ENCODE measurements around the gene GLCE. TPM values are rescaled to one million over a fixed set of nuclear protein-coding genes. Genes with fewer than 3 reads are reported as not detected.
A peak's percentile ranks its signal among the peaks of the same experiment; 100 is the strongest.

The GLCE gene
- total RNA-seq, 1 donor = 17.7 TPM

- TF ChIP-seq CTCF (IDR thresholded peaks at IDR 0.05; ENCODE audit: insufficient read depth, low read depth, low read length) = no peak
- DNase-seq (ENCODE audit: low read depth) = no peak
- no peak overlapping the region for H3K4me3 ChIP-seq (ENCODE audit: low read depth, low read length)
Measured at GRCh38 chr15:69134791-69135190, 25.6 kb upstream of the GLCE start.

GRCh38 chr15:69135499-69135898 is 24.9 kb upstream of the GLCE start:
- TF ChIP-seq CTCF (IDR thresholded peaks at IDR 0.05; ENCODE audit: insufficient read depth, low read depth, low read length) = no peak

GRCh38 chr15:69138963-69139362 is 21.5 kb upstream of the GLCE start:
- no peak for TF ChIP-seq CTCF (IDR thresholded peaks at IDR 0.05; ENCODE audit: insufficient read depth, low read depth, low read length)
- DNase-seq (ENCODE audit: low read depth) = no peak
- no peak overlapping the region for H3K4me3 ChIP-seq (ENCODE audit: low read depth, low read length)

More at GRCh38 chr15:69135499-69135898, 24.9 kb upstream of the GLCE start:
- H3K4me3 ChIP-seq (ENCODE audit: low read depth, low read length) = no peak overlapping the region
- DNase-seq (ENCODE audit: low read depth) = no peak

- H3K4me3 ChIP-seq (ENCODE audit: low read depth, low read length) = no peak overlapping the region
- TF ChIP-seq CTCF (IDR thresholded peaks at IDR 0.05; ENCODE audit: insufficient read depth, low read depth, low read length) = no peak
- no peak for DNase-seq (ENCODE audit: low read depth)
Measured at GRCh38 chr15:69140306-69140705, 20.1 kb upstream of the GLCE start.

GRCh38 chr15:69141286-69141701 is 19.1 kb upstream of the GLCE start:
- DNase-seq (ENCODE audit: low read depth) = no peak

GRCh38 chr15:69141833-69142232 is 18.6 kb upstream of the GLCE start:
- TF ChIP-seq CTCF (IDR thresholded peaks at IDR 0.05; ENCODE audit: insufficient read depth, low read depth, low read length) = no peak
- DNase-seq (ENCODE audit: low read depth) = no peak
- H3K4me3 ChIP-seq (ENCODE audit: low read depth, low read length) = no peak overlapping the region

More at GRCh38 chr15:69141286-69141701, 19.1 kb upstream of the GLCE start:
- no peak overlapping the region for H3K4me3 ChIP-seq (ENCODE audit: low read depth, low read length)
- TF ChIP-seq CTCF (IDR thresholded peaks at IDR 0.05; ENCODE audit: insufficient read depth, low read depth, low read length) = no peak

- peak; percentile 56 for DNase-seq (ENCODE audit: low read depth)
- no peak for TF ChIP-seq CTCF (IDR thresholded peaks at IDR 0.05; ENCODE audit: insufficient read depth, low read depth, low read length)
- no peak overlapping the region for H3K4me3 ChIP-seq (ENCODE audit: low read depth, low read length)
Measured at GRCh38 chr15:69143756-69144436, 16.5 kb upstream of the GLCE start.

Data from fibroblast of villous mesenchyme (primary cell).